Mesendoderm (in vitro differentiated cells): Measurements from ENCODE around the gene KITLG. TPM values are rescaled to one million over a fixed set of nuclear protein-coding genes. Genes with fewer than 3 reads are reported as not detected.

Experiments
- DNase-seq: peaks from one replicate; pipeline ENCODE4 v3.0.0; 2013
- H2AK5ac ChIP-seq: 2 replicates; pipeline ENCODE4 v1.6.1; 2013; ENCODE audit warnings: low read length, inconsistent platforms
- H2BK120ac ChIP-seq: 2 replicates; pipeline ENCODE4 v1.6.1; 2013; ENCODE audit warnings: low read depth, mild to moderate bottlenecking, low read length, moderate library complexity, mixed read lengths
- H2BK15ac ChIP-seq: replicated peaks from 2 replicates; pipeline ENCODE4 v1.6.1; 2013; ENCODE audit warnings: low read depth, mild to moderate bottlenecking, moderate library complexity
- H2BK5ac ChIP-seq: 2 replicates; pipeline ENCODE4 v1.6.1; 2013; ENCODE audit warnings: low read length, inconsistent platforms
- H3K18ac ChIP-seq: 2 replicates; pipeline ENCODE4 v1.6.1; 2013; ENCODE audit warnings: mild to moderate bottlenecking, low read length, mixed read lengths
- H3K23ac ChIP-seq: one replicate; pipeline ENCODE4 v1.6.1; 2013; ENCODE audit warnings: low read length
- H3K27ac ChIP-seq: 2 replicates; pipeline ENCODE4 v1.5.1; 2013; ENCODE audit warnings: low read depth, mild to moderate bottlenecking, inconsistent platforms, low read length, moderate library complexity
- H3K27me3 ChIP-seq: 2 replicates; pipeline ENCODE4 v1.6.1; 2013; ENCODE audit warnings: low read length, control low read depth, mild to moderate bottlenecking, inconsistent platforms; ENCODE audit not compliant: insufficient read depth, poor library complexity
- H3K36me3 ChIP-seq: 2 replicates; pipeline ENCODE4 v1.6.1; 2013; ENCODE audit warnings: low read length, inconsistent platforms; ENCODE audit not compliant: control insufficient read depth, insufficient read depth
- H3K4ac ChIP-seq: one replicate; pipeline ENCODE4 v1.6.1; 2013; ENCODE audit warnings: low read depth, mild to moderate bottlenecking, low read length, moderate library complexity
- H3K4me1 ChIP-seq: 2 replicates; pipeline ENCODE4 v1.6.1; 2013; ENCODE audit warnings: low read depth, low read length, inconsistent platforms; ENCODE audit not compliant: control insufficient read depth
- H3K4me2 ChIP-seq: 2 replicates; pipeline ENCODE4 v1.6.1; 2013; ENCODE audit warnings: low read length
- H3K4me3 ChIP-seq: 2 replicates; pipeline ENCODE4 v1.5.1; 2013; ENCODE audit warnings: mild to moderate bottlenecking, low read length
- H3K56ac ChIP-seq: one replicate; pipeline ENCODE4 v1.6.1; 2013; ENCODE audit warnings: low read length
- H3K79me1 ChIP-seq: 2 replicates; pipeline ENCODE4 v1.6.1; 2013; ENCODE audit warnings: low read length, inconsistent platforms
- H3K79me2 ChIP-seq: 2 replicates; pipeline ENCODE4 v1.6.1; 2013; ENCODE audit warnings: mild to moderate bottlenecking, low read length; ENCODE audit not compliant: control insufficient read depth, insufficient read depth
- H3K9ac ChIP-seq: 2 replicates; pipeline ENCODE4 v1.6.1; 2013; ENCODE audit warnings: low read length, inconsistent platforms
- H4K5ac ChIP-seq: one replicate; pipeline ENCODE4 v1.6.1; 2013; ENCODE audit warnings: low read length
- H4K8ac ChIP-seq: one replicate; pipeline ENCODE4 v1.6.1; 2013; ENCODE audit warnings: low read depth, mild to moderate bottlenecking, control low read depth, low read length, moderate library complexity
- WGBS: extraction: QIAGEN DNeasy Blood & Tissue Kit; methylation state at CpG from one replicate; pipeline ENCODE4 v1.1.7; 2013; ENCODE audit warnings: low lambda C conversion rate, missing lambda C conversion rate; ENCODE audit not compliant: insufficient coverage; ENCODE audit errors: extremely low coverage; 5-methylcytosine and 5-hydroxymethylcytosine counted together
- small RNA-seq: library from polyadenylated mRNA; stranded (forward); fragments of <200 nt; extraction: miRNeasy Mini kit (QIAGEN cat#:217004); gene quantifications from one replicate; pipeline ENCODE3, GENCODE V24; 2013; ENCODE audit not compliant: insufficient read depth

Gene KITLG

GRCh38 chr12:88444481-88444880, 135.8 kb downstream of the KITLG start:
- no peak overlapping the region for H3K56ac ChIP-seq
- H3K36me3 ChIP-seq, result no peaks in the 10 kb centered on the region
- H2BK5ac ChIP-seq, result no peak overlapping the region
- no peak overlapping the region for H3K9ac ChIP-seq
- H3K18ac ChIP-seq, result no peak overlapping the region
- no peak overlapping the region for H4K5ac ChIP-seq
- no peaks in the 10 kb centered on the region for H3K79me2 ChIP-seq
- no peaks in the 10 kb centered on the region for H3K4me1 ChIP-seq
- H2BK120ac ChIP-seq, result no peak overlapping the region
- H3K27me3 ChIP-seq, result no peaks in the 10 kb centered on the region
- no peak overlapping the region for H3K4me2 ChIP-seq
- no peak overlapping the region for H4K8ac ChIP-seq
- H3K4me3 ChIP-seq, result no peak overlapping the region
- H3K27ac ChIP-seq, result no peak overlapping the region
- no peak overlapping the region for H2AK5ac ChIP-seq
- no peaks in the 10 kb centered on the region for H3K79me1 ChIP-seq
- no CpG with 5 or more reads among the region's 1 CpG for WGBS
- H3K23ac ChIP-seq, result no peak overlapping the region
- H3K4ac ChIP-seq, result no peak overlapping the region
- H2BK15ac ChIP-seq, result no peak overlapping the region
- no peak for DNase-seq

Small RNA genes within 50 kb of the gene (small RNA-seq; reads per million reads assigned to genes)
- gene RNU1-117P, result not detected
